ENCODE measurements around the gene FXYD2. TPM values are rescaled to one million over a fixed set of nuclear protein-coding genes. Genes with fewer than 3 reads are reported as not detected.

Gene FXYD2
- total RNA-seq, 5 donors from 2014 or later (not counting 1 experiment from before 2014, with no cell fraction given): 4.3 to 26.0 (median 14.7) TPM

- Histone ChIP-seq H3K4me3 (ENCODE audit: control insufficient read depth in 1 of 2, extremely low read depth in 1 of 2, low read length in 1 of 2) (no peak overlapping the region), H3K36me3 (ENCODE audit: control insufficient read depth in 2 of 2, extremely low read depth in 1 of 2, insufficient read depth in 1 of 2, low read length in 1 of 2) (no peaks in the 10 kb centered on the region), H3K27me3 (replicated peaks in 1 of 2; ENCODE audit: control insufficient read depth in 2 of 2, extremely low read depth in 1 of 2, insufficient read depth in 2 of 2, low read length in 1 of 2) (peaks cover 0 to 32% of the 10 kb centered on the region in 2 experiments), H3K4me1 (ENCODE audit: control insufficient read depth in 1 of 2, extremely low read depth in 1 of 2, insufficient read depth in 2 of 2, low read length in 2 of 2) (no peaks in the 10 kb centered on the region), H3K9me3 (no peaks in the 10 kb centered on the region), H3K27ac (ENCODE audit: low read length) (no peak overlapping the region)
- Mint-ChIP-seq H3K36me3 (no peaks in the 10 kb centered on the region), H3K27ac (no peak overlapping the region), H3K27me3 (peaks cover 6 to 16% of the 10 kb centered on the region in 2 donors), H3K4me1 (peaks cover 0 to 4% (median 0%) of the 10 kb centered on the region in 3 donors), H3K9me3 (no peaks in the 10 kb centered on the region), H3K4me3 (no peak overlapping the region)
- ChIA-PET POLR2A (no interaction called here), CTCF (interaction anchor here in 1 of 2 donors (0.7 kb wide), 1 partner anchor 59 kb away, joined by 3 read pairs; no protein-coding TSS in a partner anchor)
- 90% methylated on average over 7 of the region's 10 CpGs for WGBS (ENCODE audit: insufficient coverage)
- DNase-seq (no peak), ATAC-seq (replicated peaks in 1 of 4) (no peak)
Measured at GRCh38 chr11:117859061-117859460, 34.5 kb upstream of the FXYD2 start.

GRCh38 chr11:117857734-117858414, 33.3 kb upstream of the FXYD2 start:
- Mint-ChIP-seq H3K27me3 (peaks cover 9 to 16% of the 10 kb centered on the region in 2 donors), H3K4me1 (peaks cover 0 to 4% (median 0%) of the 10 kb centered on the region in 3 donors), H3K9me3 (peaks cover 0 to 3% (median 2%) of the 10 kb centered on the region in 3 donors), H3K4me3 (no peak overlapping the region), H3K27ac (no peak overlapping the region), H3K36me3 (peaks cover 5% of the 10 kb centered on the region)
- whole genome bisulfite sequencing (ENCODE audit: insufficient coverage): 74% methylated on average over 9 of the region's 11 CpGs
- DNase-seq (no peak), ATAC-seq (replicated peaks in 1 of 4) (no peak)
- Histone ChIP-seq H3K27ac (ENCODE audit: low read length) (no peak overlapping the region), H3K9me3 (no peaks in the 10 kb centered on the region), H3K27me3 (replicated peaks in 1 of 2; ENCODE audit: control insufficient read depth in 2 of 2, extremely low read depth in 1 of 2, insufficient read depth in 2 of 2, low read length in 1 of 2) (peaks cover 0 to 32% of the 10 kb centered on the region in 2 experiments), H3K36me3 (ENCODE audit: control insufficient read depth in 2 of 2, extremely low read depth in 1 of 2, insufficient read depth in 1 of 2, low read length in 1 of 2) (no peaks in the 10 kb centered on the region), H3K4me3 (ENCODE audit: control insufficient read depth in 1 of 2, extremely low read depth in 1 of 2, low read length in 1 of 2) (no peak overlapping the region), H3K4me1 (ENCODE audit: control insufficient read depth in 1 of 2, extremely low read depth in 1 of 2, insufficient read depth in 2 of 2, low read length in 2 of 2) (no peaks in the 10 kb centered on the region)
- POLR2A ChIA-PET: no interaction called here
- CTCF ChIA-PET: no interaction called here

GRCh38 chr11:117855912-117856651, 31.5 kb upstream of the FXYD2 start:
- WGBS (ENCODE audit: insufficient coverage): 94% methylated on average over 5 of the region's 13 CpGs
- Mint-ChIP-seq H3K9me3 (peaks cover 0 to 10% (median 8%) of the 10 kb centered on the region in 3 donors), H3K4me3 (no peak overlapping the region), H3K36me3 (peaks cover 11% of the 10 kb centered on the region), H3K27ac (no peak overlapping the region), H3K27me3 (peaks cover 16 to 19% of the 10 kb centered on the region in 2 donors), H3K4me1 (no peaks in the 10 kb centered on the region)
- ChIA-PET POLR2A (no interaction called here), CTCF (no interaction called here)
- no peak for DNase-seq
- H3K36me3 ChIP-seq (ENCODE audit: control insufficient read depth in 2 of 2, extremely low read depth in 1 of 2, insufficient read depth in 1 of 2, low read length in 1 of 2): no peaks in the 10 kb centered on the region
- peaks cover 0 to 18% of the 10 kb centered on the region in 2 experiments for H3K27me3 ChIP-seq (replicated peaks in 1 of 2; ENCODE audit: control insufficient read depth in 2 of 2, extremely low read depth in 1 of 2, insufficient read depth in 2 of 2, low read length in 1 of 2)
- no peaks in the 10 kb centered on the region for H3K4me1 ChIP-seq (ENCODE audit: control insufficient read depth in 1 of 2, extremely low read depth in 1 of 2, insufficient read depth in 2 of 2, low read length in 2 of 2)
- no peak overlapping the region for H3K27ac ChIP-seq (ENCODE audit: low read length)
- no peak overlapping the region for H3K4me3 ChIP-seq (ENCODE audit: control insufficient read depth in 1 of 2, extremely low read depth in 1 of 2, low read length in 1 of 2)
- no peaks in the 10 kb centered on the region for H3K9me3 ChIP-seq
- no peak for ATAC-seq (replicated peaks in 1 of 4)

GRCh38 chr11:117855186-117855845, 30.8 kb upstream of the FXYD2 start:
- Mint-ChIP-seq H3K27me3 (peaks cover 16 to 19% of the 10 kb centered on the region in 2 donors), H3K4me3 (no peak overlapping the region), H3K4me1 (peaks cover 0 to under 1% (median 0%) of the 10 kb centered on the region in 3 donors), H3K9me3 (peaks cover 0 to 10% (median 8%) of the 10 kb centered on the region in 3 donors), H3K27ac (no peak overlapping the region), H3K36me3 (peaks cover 11% of the 10 kb centered on the region)
- no peak overlapping the region for H3K27ac ChIP-seq (ENCODE audit: low read length)
- 69% methylated on average over 6 of the region's 12 CpGs for WGBS (ENCODE audit: insufficient coverage)
- DNase-seq (no peak), ATAC-seq (replicated peaks in 1 of 4) (no peak)
- H3K9me3 ChIP-seq: no peaks in the 10 kb centered on the region
- no peaks in the 10 kb centered on the region for H3K36me3 ChIP-seq (ENCODE audit: control insufficient read depth in 2 of 2, extremely low read depth in 1 of 2, insufficient read depth in 1 of 2, low read length in 1 of 2)
- POLR2A ChIA-PET: no interaction called here
- CTCF ChIA-PET: interaction anchor here in 1 of 2 donors (0.6 kb wide), 1 partner anchor 198 kb away, joined by 4 read pairs; no protein-coding TSS in a partner anchor
- H3K4me3 ChIP-seq (ENCODE audit: control insufficient read depth in 1 of 2, extremely low read depth in 1 of 2, low read length in 1 of 2): no peak overlapping the region
- H3K27me3 ChIP-seq (replicated peaks in 1 of 2; ENCODE audit: control insufficient read depth in 2 of 2, extremely low read depth in 1 of 2, insufficient read depth in 2 of 2, low read length in 1 of 2): peaks cover 0 to 18% of the 10 kb centered on the region in 2 experiments
- no peaks in the 10 kb centered on the region for H3K4me1 ChIP-seq (ENCODE audit: control insufficient read depth in 1 of 2, extremely low read depth in 1 of 2, insufficient read depth in 2 of 2, low read length in 2 of 2)

- Histone ChIP-seq H3K36me3 (ENCODE audit: control insufficient read depth in 2 of 2, extremely low read depth in 1 of 2, insufficient read depth in 1 of 2, low read length in 1 of 2) (no peaks in the 10 kb centered on the region), H3K27me3 (replicated peaks in 1 of 2; ENCODE audit: control insufficient read depth in 2 of 2, extremely low read depth in 1 of 2, insufficient read depth in 2 of 2, low read length in 1 of 2) (peaks cover 0 to 10% of the 10 kb centered on the region in 2 experiments), H3K4me3 (ENCODE audit: control insufficient read depth in 1 of 2, extremely low read depth in 1 of 2, low read length in 1 of 2) (no peak overlapping the region), H3K27ac (ENCODE audit: low read length) (no peak overlapping the region), H3K9me3 (no peaks in the 10 kb centered on the region), H3K4me1 (ENCODE audit: control insufficient read depth in 1 of 2, extremely low read depth in 1 of 2, insufficient read depth in 2 of 2, low read length in 2 of 2) (peaks cover 0 to 6% of the 10 kb centered on the region in 2 experiments)
- 100% methylated on average over 1 of the region's 3 CpGs for whole genome bisulfite sequencing (ENCODE audit: insufficient coverage)
- no peak for DNase-seq
- Mint-ChIP-seq H3K9me3 (peaks cover 0 to 10% (median 8%) of the 10 kb centered on the region in 3 donors), H3K4me1 (peaks cover 5 to 7% (median 6%) of the 10 kb centered on the region in 3 donors), H3K27me3 (peaks cover 16 to 19% of the 10 kb centered on the region in 2 donors), H3K36me3 (peaks cover 11% of the 10 kb centered on the region), H3K27ac (no peak overlapping the region), H3K4me3 (no peak overlapping the region)
- no peak for ATAC-seq (replicated peaks in 1 of 4)
- ChIA-PET CTCF (no interaction called here), POLR2A (no interaction called here)
Measured at GRCh38 chr11:117852309-117852708, 27.8 kb upstream of the FXYD2 start.

- Histone ChIP-seq H3K4me3 (ENCODE audit: control insufficient read depth in 1 of 2, extremely low read depth in 1 of 2, low read length in 1 of 2) (no peak overlapping the region), H3K27ac (ENCODE audit: low read length) (no peak overlapping the region), H3K9me3 (no peaks in the 10 kb centered on the region), H3K4me1 (ENCODE audit: control insufficient read depth in 1 of 2, extremely low read depth in 1 of 2, insufficient read depth in 2 of 2, low read length in 2 of 2) (peaks cover 0 to 6% of the 10 kb centered on the region in 2 experiments), H3K27me3 (replicated peaks in 1 of 2; ENCODE audit: control insufficient read depth in 2 of 2, extremely low read depth in 1 of 2, insufficient read depth in 2 of 2, low read length in 1 of 2) (peaks cover 0 to 8% of the 10 kb centered on the region in 2 experiments), H3K36me3 (ENCODE audit: control insufficient read depth in 2 of 2, extremely low read depth in 1 of 2, insufficient read depth in 1 of 2, low read length in 1 of 2) (no peaks in the 10 kb centered on the region)
- Mint-ChIP-seq H3K27ac (no peak overlapping the region), H3K4me1 (peaks cover 5 to 7% (median 6%) of the 10 kb centered on the region in 3 donors), H3K36me3 (peaks cover 11% of the 10 kb centered on the region), H3K9me3 (peaks cover 0 to 10% (median 8%) of the 10 kb centered on the region in 3 donors), H3K27me3 (peaks cover 12 to 19% of the 10 kb centered on the region in 2 donors), H3K4me3 (no peak overlapping the region)
- no peak for ATAC-seq (replicated peaks in 1 of 4)
- ChIA-PET POLR2A (no interaction called here), CTCF (no interaction called here)
- DNase-seq: no peak
- 40% methylated on average over 1 of the region's 3 CpGs for WGBS (ENCODE audit: insufficient coverage)
Measured at GRCh38 chr11:117851852-117852251, 27.3 kb upstream of the FXYD2 start.

Data from T-cell (primary cell).